Measurements from ENCODE around the gene ATOH8.

GRCh38 chr2:85745619-85746018 is 8.2 kb upstream of the ATOH8 start:
- no peak for TF ChIP-seq POLR2A (IDR thresholded peaks at IDR 0.05)
- TF ChIP-seq, protein P1, sequence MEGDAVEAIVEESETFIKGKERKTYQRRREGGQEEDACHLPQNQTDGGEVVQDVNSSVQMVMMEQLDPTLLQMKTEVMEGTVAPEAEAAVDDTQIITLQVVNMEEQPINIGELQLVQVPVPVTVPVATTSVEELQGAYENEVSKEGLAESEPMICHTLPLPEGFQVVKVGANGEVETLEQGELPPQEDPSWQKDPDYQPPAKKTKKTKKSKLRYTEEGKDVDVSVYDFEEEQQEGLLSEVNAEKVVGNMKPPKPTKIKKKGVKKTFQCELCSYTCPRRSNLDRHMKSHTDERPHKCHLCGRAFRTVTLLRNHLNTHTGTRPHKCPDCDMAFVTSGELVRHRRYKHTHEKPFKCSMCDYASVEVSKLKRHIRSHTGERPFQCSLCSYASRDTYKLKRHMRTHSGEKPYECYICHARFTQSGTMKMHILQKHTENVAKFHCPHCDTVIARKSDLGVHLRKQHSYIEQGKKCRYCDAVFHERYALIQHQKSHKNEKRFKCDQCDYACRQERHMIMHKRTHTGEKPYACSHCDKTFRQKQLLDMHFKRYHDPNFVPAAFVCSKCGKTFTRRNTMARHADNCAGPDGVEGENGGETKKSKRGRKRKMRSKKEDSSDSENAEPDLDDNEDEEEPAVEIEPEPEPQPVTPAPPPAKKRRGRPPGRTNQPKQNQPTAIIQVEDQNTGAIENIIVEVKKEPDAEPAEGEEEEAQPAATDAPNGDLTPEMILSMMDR (IDR thresholded peaks at IDR 0.05) = no peak

Data from heart left ventricle (tissue), 13 donors.